H1 (cell line): Measurements from ENCODE around the gene EHD4. TPM values are rescaled to one million over a fixed set of nuclear protein-coding genes. Genes with fewer than 3 reads are reported as not detected.

Experiments used
- CTCF ChIA-PET: fragments of 300-600 bp; sonication (Branson Sonifier 250); formaldehyde crosslinking; loops from one replicate; lab custom pipeline; 2021; ENCODE audit not compliant: partially characterized antibody; lab: Charles Lee
- POLR2A ChIA-PET: fragments of 300-600 bp; sonication (Branson Sonifier 250); formaldehyde crosslinking; loops from one replicate; lab custom pipeline; 2021; ENCODE audit warnings: inconsistent platforms; ENCODE audit not compliant: partially characterized antibody; lab: Charles Lee
- DNase-seq, 2 experiments: peaks; one replicate each; pipeline versions ENCODE4 v3.0.0 to v3.0.0-alpha.2; 2010 to 2022; ENCODE audit warnings: low spot score in 2 of 2, low read depth in 1 of 2, mixed read lengths in 1 of 2
- FAIRE-seq: peaks from 2 replicates; lab custom pipeline; 2011; peaks lifted over from hg19 to GRCh38; lab: Jason Lieb, UNC
- H2AFZ ChIP-seq: 2 replicates; pipeline ENCODE4 v1.8.1; 2012; ENCODE audit warnings: low read length, inconsistent platforms
- H2AK5ac ChIP-seq: 2 replicates; pipeline ENCODE4 v1.6.1; 2013; ENCODE audit warnings: low read depth, low read length
- H2BK120ac ChIP-seq: replicated peaks from 2 replicates; pipeline ENCODE3; 2013; ENCODE audit warnings: low read depth, low read length, inconsistent platforms
- H2BK12ac ChIP-seq: 2 replicates; pipeline ENCODE4 v1.6.1; 2013; ENCODE audit warnings: low read depth, low read length
- H2BK15ac ChIP-seq: 2 replicates; pipeline ENCODE4 v1.6.1; 2013; ENCODE audit warnings: low read length
- H2BK20ac ChIP-seq: 2 replicates; pipeline ENCODE4 v1.6.1; 2013; ENCODE audit warnings: low read length
- H2BK5ac ChIP-seq: 2 replicates; pipeline ENCODE4 v1.6.1; 2013; ENCODE audit warnings: low read depth, low read length
- H3K14ac ChIP-seq: 2 replicates; pipeline ENCODE4 v1.6.1; 2013; ENCODE audit warnings: inconsistent platforms; ENCODE audit not compliant: insufficient read length
- H3K18ac ChIP-seq: 2 replicates; pipeline ENCODE4 v1.6.1; 2013; ENCODE audit warnings: low read length; ENCODE audit errors: extremely low read depth
- H3K23ac ChIP-seq: 2 replicates; pipeline ENCODE4 v1.6.1; 2013; ENCODE audit warnings: inconsistent platforms; ENCODE audit not compliant: insufficient read length
- H3K23me2 ChIP-seq: 2 replicates; pipeline ENCODE4 v1.6.1; 2013; ENCODE audit warnings: low read depth, low read length
- H3K27ac ChIP-seq: 2 replicates; pipeline ENCODE4 v1.6.1; 2011; ENCODE audit warnings: low read depth, low read length, inconsistent platforms
- H3K27me3 ChIP-seq, 4 experiments: replicated peaks in 1 of 4; 1 replicate in 1 of 4; 2 replicates in 3 of 4; pipeline versions ENCODE4 v1.6.1 to v1.8.1; 2011 to 2013; ENCODE audit warnings: low read length in 3 of 4, mild to moderate bottlenecking in 3 of 4, inconsistent platforms in 2 of 4, mixed read lengths in 2 of 4, moderate library complexity in 1 of 4; ENCODE audit not compliant: control insufficient read depth in 3 of 4, insufficient read depth in 3 of 4; ENCODE audit errors: extremely low read depth in 1 of 4
- H3K36me3 ChIP-seq, 4 experiments: 2 replicates each; pipeline versions ENCODE4 v1.6.1 to v1.8.1; 2011 to 2013; ENCODE audit warnings: mild to moderate bottlenecking in 4 of 4, low read length in 3 of 4, moderate library complexity in 2 of 4, control low read depth in 1 of 4, inconsistent platforms in 1 of 4; ENCODE audit not compliant: insufficient read depth in 4 of 4, control insufficient read depth in 2 of 4
- H3K4ac ChIP-seq: replicated peaks from 2 replicates; pipeline ENCODE3; 2013; ENCODE audit warnings: low read length, low read depth, mixed read lengths, inconsistent platforms; ENCODE audit not compliant: insufficient read length
- H3K4me1 ChIP-seq, 4 experiments: replicated peaks in 1 of 4; 1 replicate in 1 of 4; 2 replicates in 3 of 4; pipeline versions ENCODE4 v1.6.1 to v1.8.1; 2011 to 2013; ENCODE audit warnings: low read length in 3 of 4, inconsistent platforms in 2 of 4, mixed read lengths in 1 of 4; ENCODE audit not compliant: insufficient read depth in 4 of 4, control insufficient read depth in 3 of 4
- H3K4me2 ChIP-seq, 2 experiments: 2 replicates each; pipeline versions ENCODE4 v1.6.1 to v1.8.1; 2011 to 2013; ENCODE audit warnings: low read depth in 2 of 2, low read length in 2 of 2, control low read depth in 1 of 2, inconsistent platforms in 1 of 2, mild to moderate bottlenecking in 1 of 2; ENCODE audit not compliant: insufficient read depth in 1 of 2
- H3K4me3 ChIP-seq, 4 experiments: fragments of 200-600, 300-600 bp in 1 of 4; sonication (generic), shearing (Covaris generic), sonication (Bioruptor Twin) in 1 of 4; 2 replicates each; pipeline versions ENCODE4 v1.5.1 to v1.8.1; 2011 to 2016; ENCODE audit warnings: low read length in 4 of 4, low read depth in 3 of 4, control low read depth in 2 of 4, inconsistent platforms in 2 of 4, mild to moderate bottlenecking in 2 of 4, mixed read lengths in 1 of 4, moderate library complexity in 1 of 4; ENCODE audit not compliant: insufficient read depth in 2 of 4; ENCODE audit errors: extremely low read depth in 1 of 4
- H3K56ac ChIP-seq: replicated peaks from 2 replicates; pipeline ENCODE3; 2013; ENCODE audit warnings: low read depth, mild to moderate bottlenecking, mixed read lengths, low read length, inconsistent platforms; ENCODE audit not compliant: insufficient read length
- H3K79me1 ChIP-seq: 2 replicates; pipeline ENCODE4 v1.6.1; 2013; ENCODE audit warnings: low read depth, low read length, control low read depth
- H3K79me2 ChIP-seq, 2 experiments: 2 replicates each; pipeline versions ENCODE4 v1.6.1 to v1.8.1; 2012 to 2013; ENCODE audit warnings: low read length in 2 of 2, mild to moderate bottlenecking in 2 of 2, inconsistent platforms in 1 of 2; ENCODE audit not compliant: insufficient read depth in 2 of 2, control insufficient read depth in 1 of 2
- H3K9ac ChIP-seq, 4 experiments: replicated peaks in 1 of 4; 1 replicate in 1 of 4; 2 replicates in 3 of 4; pipeline versions ENCODE4 v1.6.1 to v1.8.1; 2011 to 2013; ENCODE audit warnings: low read depth in 3 of 4, low read length in 3 of 4, control low read depth in 2 of 4, mild to moderate bottlenecking in 2 of 4, moderate library complexity in 2 of 4, inconsistent platforms in 1 of 4; ENCODE audit errors: extremely low read depth in 1 of 4
- H3K9me3 ChIP-seq, 2 experiments: 2 replicates each; pipeline versions ENCODE4 v1.6.1 to v1.8.1; 2012 to 2013; ENCODE audit warnings: mild to moderate bottlenecking in 2 of 2, moderate library complexity in 2 of 2, control low read depth in 1 of 2, inconsistent platforms in 1 of 2, low read depth in 1 of 2, low read length in 1 of 2, mixed read lengths in 1 of 2; ENCODE audit not compliant: insufficient read depth in 2 of 2
- H4K20me1 ChIP-seq, 2 experiments: replicated peaks in 1 of 2; 2 replicates each; pipeline versions ENCODE3 to v1.8.1; 2011 to 2013; ENCODE audit warnings: inconsistent platforms in 2 of 2, low read length in 2 of 2, mild to moderate bottlenecking in 1 of 2; ENCODE audit not compliant: insufficient read depth in 2 of 2, control insufficient read depth in 1 of 2
- H4K5ac ChIP-seq: 2 replicates; pipeline ENCODE4 v1.6.1; 2013; ENCODE audit warnings: low read length, low read depth, mixed read lengths, inconsistent platforms; ENCODE audit not compliant: insufficient read length
- H4K8ac ChIP-seq: 2 replicates; pipeline ENCODE4 v1.8.0; 2013; ENCODE audit warnings: mild to moderate bottlenecking, moderate library complexity, low read length, inconsistent platforms; ENCODE audit not compliant: insufficient read depth; ENCODE audit errors: extremely low read depth
- H4K91ac ChIP-seq: replicated peaks from 2 replicates; pipeline ENCODE3; 2013; ENCODE audit warnings: low read length, mixed read lengths, inconsistent platforms; ENCODE audit not compliant: insufficient read length
- BCL11A ChIP-seq, 2 experiments: IDR thresholded peaks; one replicate each; pipeline ENCODE4 v1.6.1; 2011; ENCODE audit warnings: low read depth in 2 of 2, low read length in 2 of 2, mild to moderate bottlenecking in 2 of 2
- CHD1 ChIP-seq: IDR thresholded peaks from 2 replicates; pipeline ENCODE4 v1.6.1; 2012; ENCODE audit warnings: low read depth, low read length, improper control_type of control experiment
- EGR1 ChIP-seq: IDR thresholded peaks from 2 replicates; pipeline ENCODE4 v1.6.1; 2011; ENCODE audit warnings: low read depth, low read length, borderline replicate concordance
- PHF8 ChIP-seq: fragments of 200-600 bp; sonication (generic); conservative IDR thresholded peaks from 2 replicates; pipeline ENCODE4 v1.7.1; 2012; ENCODE audit warnings: low read depth, mild to moderate bottlenecking, inconsistent platforms, low read length, moderate library complexity
- POU5F1 ChIP-seq: IDR thresholded peaks from 2 replicates; pipeline ENCODE4 v1.6.1; 2011; ENCODE audit warnings: low read depth, mild to moderate bottlenecking, low read length, moderate library complexity
- SUZ12 ChIP-seq: fragments of 200-600 bp; sonication (generic); IDR thresholded peaks from 2 replicates; pipeline ENCODE4 v1.6.1; 2012; ENCODE audit warnings: mild to moderate bottlenecking, inconsistent platforms, low read length, moderate library complexity, mixed read lengths
- TCF12 ChIP-seq: IDR thresholded peaks from 2 replicates; pipeline ENCODE4 v1.6.1; 2011; ENCODE audit warnings: low read depth, mild to moderate bottlenecking, low read length
- WGBS, 2 experiments: shearing (Covaris generic) in 1 of 2; methylation state at CpG; one replicate each; pipeline versions ENCODE4 v1.1.6 to v1.1.7; 2013 to 2015; ENCODE audit warnings: low lambda C conversion rate in 2 of 2, mixed read lengths in 2 of 2, inconsistent platforms in 1 of 2, low coverage in 1 of 2, missing lambda C conversion rate in 1 of 2; ENCODE audit not compliant: insufficient replicate concordance in 2 of 2, insufficient coverage in 1 of 2, insufficient read length in 1 of 2; ENCODE audit errors: extremely low coverage in 1 of 2, missing lambda C conversion rate in 1 of 2; 5-methylcytosine and 5-hydroxymethylcytosine counted together
- polyA plus RNA-seq, 7 experiments: library from polyadenylated mRNA; depleted of rRNA in 3 of 7; stranded (reverse) in 5 of 7; unstranded in 2 of 7; fragments of >200 nt in 5 of 7; fragments of 200-250 nt in 2 of 7; gene quantifications; 1 replicate in 5 of 7; 2 replicates in 1 of 7; 4 replicates in 1 of 7; pipeline versions ENCODE4 v1.2.1 to v1.2.3, GENCODE V29; 2011 to 2013; ENCODE audit warnings: missing spikeins in 2 of 7, mixed read lengths in 2 of 7
- total RNA-seq: library from RNA; stranded (reverse); fragmentation: NEBNext Ultra II Directional; extraction: Animal tissue kit (Norgen Biotek cat#: 25700); gene quantifications from 2 replicates; pipeline ENCODE4 v1.2.1, GENCODE V29; 2021

EHD4 gene
- total and polyA plus RNA-seq, 2 of the 8 experiments (the other 6 are each of a cell fraction or from before 2014, with no cell fraction given): 17.5 to 24.5 TPM

DNA sequence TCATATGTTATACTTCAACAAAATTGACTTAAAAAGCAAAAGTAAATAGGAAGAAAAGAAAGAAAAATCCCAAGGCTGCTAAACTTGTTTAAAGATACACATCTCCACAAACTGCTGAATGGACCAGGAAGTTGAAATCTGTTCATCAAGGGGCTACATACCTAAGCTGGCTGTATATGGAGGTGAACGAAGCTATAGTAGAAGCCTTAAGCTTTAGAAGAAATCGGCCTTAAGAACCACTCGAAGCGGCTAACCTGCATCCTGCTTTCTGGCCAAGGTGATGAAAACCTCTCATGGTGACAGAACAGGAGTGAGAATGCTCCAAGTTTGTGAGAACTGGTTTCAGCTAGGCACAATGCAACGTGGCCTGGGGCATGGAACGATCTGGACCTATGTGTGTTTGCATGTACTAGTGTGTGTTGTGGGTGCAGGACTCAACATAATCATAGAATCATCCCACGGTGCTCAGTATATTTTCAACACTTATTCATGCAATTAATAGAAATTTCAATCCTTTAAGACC is 47.2 kb downstream of the EHD4 start:
- Histone ChIP-seq H3K9ac (no peak overlapping the region), H4K91ac (no peak overlapping the region), H3K4me3 (no peak overlapping the region), H3K4ac (no peak overlapping the region), H3K4me1 (peaks cover 0 to 8% (median 0%) of the 10 kb centered on the region in 4 experiments; a peak in 3 of 7 replicates), H4K20me1 (peaks cover 3 to 14% of the 10 kb centered on the region in 2 experiments), H2BK15ac (no peak overlapping the region), H2BK12ac (no peak overlapping the region), H3K18ac (no peak overlapping the region), H3K79me2 (no peaks in the 10 kb centered on the region), H3K9me3 (no peaks in the 10 kb centered on the region), H2AFZ (no peak overlapping the region), H4K5ac (no peak overlapping the region), H3K56ac (no peak overlapping the region), H3K27ac (no peak overlapping the region), H4K8ac (no peak overlapping the region; the same call in 1 of the 2 replicates), H2BK120ac (no peak overlapping the region), H2AK5ac (no peak overlapping the region), H3K23me2 (no peaks in the 10 kb centered on the region), H3K27me3 (no peaks in the 10 kb centered on the region), H3K23ac (no peak overlapping the region), H3K79me1 (peaks cover 10% of the 10 kb centered on the region; the same call in 1 of the 2 replicates), H2BK20ac (no peak overlapping the region), H3K14ac (no peak overlapping the region), H2BK5ac (no peak overlapping the region), H3K4me2 (no peak overlapping the region), H3K36me3 (peaks cover 0 to 3% (median 0%) of the 10 kb centered on the region in 4 experiments; a peak in 3 of 8 replicates)
- POLR2A ChIA-PET: interaction anchor here (0.9 kb wide), 1 partner anchor 8 kb away, joined by 3 read pairs; no protein-coding TSS in a partner anchor
- CTCF ChIA-PET: interaction anchor here (0.6 to 1.0 kb wide), 2 partner anchors 16 to 799 kb away, joined by 3 read pairs; no protein-coding TSS in a partner anchor
- no peak for TF ChIP-seq TCF12
- TF ChIP-seq SUZ12: no peak
- TF ChIP-seq POU5F1: no peak
- no peak for TF ChIP-seq EGR1
- TF ChIP-seq CHD1: no peak
- no peak for TF ChIP-seq PHF8
- TF ChIP-seq BCL11A (IDR thresholded peaks at IDR 0.05; ENCODE audit: low read depth in 2 of 2, low read length in 2 of 2): no peak
- 90% methylated on average over 7 of the region's 7 CpGs; no CpG with 5 or more reads in 1 of the 2 experiments for WGBS, 2 experiments
- no peak for FAIRE-seq
- no peak for DNase-seq
